HUES64 (cell line): ENCODE results near the gene SH2D3A.

Experiments used
- H3K27ac ChIP-seq: 2 replicates; pipeline ENCODE4 v1.7.0; 2013; ENCODE audit warnings: low read depth, low read length, inconsistent platforms
- H3K27me3 ChIP-seq: 2 replicates; pipeline ENCODE4 v1.6.1; 2013; ENCODE audit warnings: mild to moderate bottlenecking, low read length; ENCODE audit not compliant: insufficient read depth
- H3K36me3 ChIP-seq: 2 replicates; pipeline ENCODE4 v1.6.1; 2013; ENCODE audit warnings: mild to moderate bottlenecking, low read length; ENCODE audit not compliant: insufficient read depth
- H3K4me1 ChIP-seq: 2 replicates; pipeline ENCODE4 v1.6.1; 2013; ENCODE audit warnings: mild to moderate bottlenecking, low read length, moderate library complexity; ENCODE audit not compliant: insufficient read depth
- H3K4me3 ChIP-seq: 2 replicates; pipeline ENCODE4 v1.5.1; 2013; ENCODE audit warnings: mild to moderate bottlenecking, low read length, moderate library complexity
- H3K9ac ChIP-seq: 2 replicates; pipeline ENCODE4 v1.6.1; 2013; ENCODE audit warnings: mild to moderate bottlenecking, low read depth, low read length
- H3K9me3 ChIP-seq: 2 replicates; pipeline ENCODE4 v1.6.1; 2013; ENCODE audit warnings: low read depth, low read length; ENCODE audit not compliant: insufficient read depth
- WGBS: fragments of 150-250, 120-280 bp; methylation state at CpG from one replicate; pipeline ENCODE4 v1.1.7; 2013; ENCODE audit warnings: missing lambda C conversion rate; 5-methylcytosine and 5-hydroxymethylcytosine counted together

The SH2D3A gene

GRCh38 chr19:6717441-6717971 is 49.7 kb downstream of the SH2D3A start:
- no peak overlapping the region for H3K4me3 ChIP-seq
- no peaks in the 10 kb centered on the region for H3K9me3 ChIP-seq
- no peak overlapping the region for H3K9ac ChIP-seq
- no peaks in the 10 kb centered on the region for H3K4me1 ChIP-seq
- H3K27me3 ChIP-seq, result no peaks in the 10 kb centered on the region
- no peak overlapping the region for H3K27ac ChIP-seq
- H3K36me3 ChIP-seq, result no peaks in the 10 kb centered on the region
- WGBS, result 78% methylated on average over 4 of the region's 4 CpGs

GRCh38 chr19:6717036-6717435 is 50.2 kb downstream of the SH2D3A start:
- Histone ChIP-seq H3K9me3 (no peaks in the 10 kb centered on the region), H3K4me3 (no peak overlapping the region), H3K27ac (no peak overlapping the region), H3K4me1 (no peaks in the 10 kb centered on the region), H3K36me3 (no peaks in the 10 kb centered on the region), H3K9ac (no peak overlapping the region), H3K27me3 (no peaks in the 10 kb centered on the region)
- WGBS, result 76% methylated on average over 10 of the region's 10 CpGs

GRCh38 chr19:6716610-6716970 is 50.6 kb downstream of the SH2D3A start:
- no peaks in the 10 kb centered on the region for H3K36me3 ChIP-seq
- WGBS, result 54% methylated on average over 6 of the region's 6 CpGs
- no peak overlapping the region for H3K4me3 ChIP-seq
- H3K27me3 ChIP-seq, result peaks cover 3% of the 10 kb centered on the region; the same call in 1 of the 2 replicates
- H3K4me1 ChIP-seq, result no peaks in the 10 kb centered on the region
- H3K9me3 ChIP-seq, result no peaks in the 10 kb centered on the region
- no peak overlapping the region for H3K27ac ChIP-seq
- no peak overlapping the region for H3K9ac ChIP-seq

GRCh38 chr19:6714749-6715555 is 52.3 kb downstream of the SH2D3A start:
- Histone ChIP-seq H3K36me3 (no peaks in the 10 kb centered on the region), H3K27ac (no peak overlapping the region), H3K4me1 (no peaks in the 10 kb centered on the region), H3K27me3 (peaks cover 19% of the 10 kb centered on the region), H3K9me3 (no peaks in the 10 kb centered on the region), H3K9ac (no peak overlapping the region), H3K4me3 (no peak overlapping the region)
- WGBS, result 81% methylated on average over 11 of the region's 11 CpGs

GRCh38 chr19:6713773-6714692 is 53.2 kb downstream of the SH2D3A start:
- Histone ChIP-seq H3K4me1 (no peaks in the 10 kb centered on the region), H3K27me3 (peaks cover 27% of the 10 kb centered on the region), H3K9me3 (no peaks in the 10 kb centered on the region), H3K4me3 (no peak overlapping the region), H3K9ac (no peak overlapping the region), H3K27ac (no peak overlapping the region), H3K36me3 (no peaks in the 10 kb centered on the region)
- WGBS, result 87% methylated on average over 21 of the region's 24 CpGs

GRCh38 chr19:6712692-6713670 is 54.3 kb downstream of the SH2D3A start:
- Histone ChIP-seq H3K9ac (no peak overlapping the region), H3K27ac (no peak overlapping the region), H3K27me3 (peaks cover 29% of the 10 kb centered on the region), H3K4me1 (no peaks in the 10 kb centered on the region), H3K36me3 (no peaks in the 10 kb centered on the region), H3K4me3 (no peak overlapping the region), H3K9me3 (no peaks in the 10 kb centered on the region)
- 89% methylated on average over 20 of the region's 20 CpGs for WGBS

- H3K27ac ChIP-seq, result no peak overlapping the region
- H3K27me3 ChIP-seq, result peaks cover 29% of the 10 kb centered on the region
- no peak overlapping the region for H3K4me3 ChIP-seq
- H3K9me3 ChIP-seq, result no peaks in the 10 kb centered on the region
- no peak overlapping the region for H3K9ac ChIP-seq
- WGBS, result 88% methylated on average over 16 of the region's 16 CpGs
- H3K4me1 ChIP-seq, result no peaks in the 10 kb centered on the region
- no peaks in the 10 kb centered on the region for H3K36me3 ChIP-seq
These were observed 55.0 kb downstream of the SH2D3A start for GRCh38 chr19:6712231-6712630.

GRCh38 chr19:6711605-6712004 is 55.6 kb downstream of the SH2D3A start:
- no peaks in the 10 kb centered on the region for H3K9me3 ChIP-seq
- no peak overlapping the region for H3K4me3 ChIP-seq
- peaks cover 29% of the 10 kb centered on the region for H3K27me3 ChIP-seq
- H3K9ac ChIP-seq, result no peak overlapping the region
- 77% methylated on average over 10 of the region's 10 CpGs for WGBS
- H3K36me3 ChIP-seq, result no peaks in the 10 kb centered on the region
- H3K27ac ChIP-seq, result no peak overlapping the region
- H3K4me1 ChIP-seq, result no peaks in the 10 kb centered on the region

- Histone ChIP-seq H3K9ac (no peak overlapping the region), H3K4me1 (no peaks in the 10 kb centered on the region), H3K9me3 (0 out of 2 replicates have a peak, but pooled peaks cover 3% of the 10 kb centered on the region), H3K36me3 (no peaks in the 10 kb centered on the region), H3K27ac (no peak overlapping the region), H3K4me3 (peak overlapping the region; percentile 30; the same call in 1 of the 2 replicates), H3K27me3 (peaks cover 29% of the 10 kb centered on the region)
- 75% methylated on average over 9 of the region's 9 CpGs for WGBS
These were observed 56.2 kb downstream of the SH2D3A start for GRCh38 chr19:6711078-6711361.

- H3K36me3 ChIP-seq, result no peaks in the 10 kb centered on the region
- peak overlapping the region; percentile 30 for H3K4me3 ChIP-seq
- no peak overlapping the region for H3K9ac ChIP-seq
- H3K9me3 ChIP-seq, result 0 out of 2 replicates have a peak, but pooled peaks cover 3% of the 10 kb centered on the region
- peaks cover 29% of the 10 kb centered on the region for H3K27me3 ChIP-seq
- no peak overlapping the region for H3K27ac ChIP-seq
- no peaks in the 10 kb centered on the region for H3K4me1 ChIP-seq
- WGBS, result 63% methylated on average over 30 of the region's 30 CpGs
These were observed 56.8 kb downstream of the SH2D3A start for GRCh38 chr19:6710273-6711077.
